HG03045 (cell line): ENCODE data around the gene REV3L.
"Not testable (repeated sequence)": the region's sequence is repeated elsewhere in the genome, so short reads cannot be mapped to it uniquely, and the experiment has no call there.

Source experiments
- ATAC-seq: cut with Tn5 transposase; IDR thresholded peaks from one replicate; pipeline ENCODE4 v1.9.1; 2021; ENCODE audit warnings: mild to moderate bottlenecking, moderate library complexity; ENCODE audit not compliant: unreplicated experiment

The REV3L gene

GRCh38 chr6:111306104-111306888, 176.7 kb downstream of the REV3L start:
- no peak for ATAC-seq

- no peak for ATAC-seq
Measured at GRCh38 chr6:111301946-111302345, 181.1 kb downstream of the REV3L start.

GRCh38 chr6:111300938-111301800, 181.8 kb downstream of the REV3L start:
- not testable (repeated sequence) for ATAC-seq

DNA sequence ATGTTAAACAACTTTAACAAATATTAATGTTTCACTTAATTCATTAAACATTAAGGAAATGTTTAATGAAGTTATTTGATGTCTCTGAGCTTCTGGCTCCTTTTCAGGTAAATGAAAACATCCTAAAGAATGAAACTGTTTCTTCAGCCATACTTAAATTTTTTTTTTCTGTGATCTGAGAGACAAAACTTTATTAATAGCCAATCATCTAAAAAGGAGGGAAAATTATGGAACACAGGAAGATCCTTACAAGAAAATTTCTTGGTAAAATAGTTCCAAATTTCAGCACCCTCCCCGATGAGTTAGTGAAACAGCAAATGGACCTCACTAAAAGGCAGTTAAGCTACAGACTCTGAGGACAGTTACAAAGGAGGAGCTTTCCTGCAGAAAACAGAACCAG, 185.2 kb downstream of the REV3L start:
- no peak for ATAC-seq

- no peak for ATAC-seq
Measured at GRCh38 chr6:111294374-111294967, 188.5 kb downstream of the REV3L start.

DNA sequence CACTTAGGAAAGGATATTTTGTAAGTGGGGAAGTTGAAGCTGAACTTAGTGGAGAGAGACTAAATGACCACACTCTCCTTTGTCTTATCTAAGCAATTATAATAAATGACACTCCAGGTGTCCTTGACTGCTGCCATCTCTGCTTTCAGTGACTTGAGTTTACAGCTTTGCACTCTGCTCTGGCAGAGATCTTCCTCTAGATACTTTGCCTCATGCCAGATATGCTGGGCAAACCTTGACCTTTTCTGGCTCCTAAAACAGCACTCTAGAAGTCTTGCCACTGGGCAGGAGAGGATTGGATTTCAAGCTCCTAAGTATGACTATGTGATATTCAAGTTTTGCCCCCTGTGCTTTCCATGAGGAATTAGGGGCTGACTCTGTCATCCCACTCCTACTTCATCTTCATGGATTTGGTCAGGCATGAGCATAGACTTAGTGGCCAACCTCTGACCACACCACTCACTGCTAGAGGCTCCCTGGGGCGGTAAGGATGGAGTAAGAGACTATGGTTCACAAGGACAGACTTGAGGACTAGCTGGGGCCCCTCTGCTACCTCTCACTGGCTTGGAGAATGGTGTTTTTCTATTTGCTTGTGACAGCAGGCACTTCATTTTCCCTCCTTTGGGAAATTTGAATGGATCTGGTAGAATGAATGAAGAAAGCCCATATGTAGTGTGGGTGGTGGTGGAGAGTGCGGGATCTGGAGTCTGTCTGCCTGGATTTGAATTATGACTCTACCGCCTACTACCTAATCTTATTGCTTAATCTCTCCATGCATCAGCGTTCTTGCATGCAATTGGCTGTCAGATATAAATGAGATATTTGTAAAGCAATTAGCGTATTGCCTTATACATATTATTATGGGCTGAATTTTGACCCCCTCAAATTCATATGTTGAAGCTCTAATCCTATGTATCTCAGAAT, 191.4 kb downstream of the REV3L start:
- ATAC-seq = peak; percentile 12

DNA sequence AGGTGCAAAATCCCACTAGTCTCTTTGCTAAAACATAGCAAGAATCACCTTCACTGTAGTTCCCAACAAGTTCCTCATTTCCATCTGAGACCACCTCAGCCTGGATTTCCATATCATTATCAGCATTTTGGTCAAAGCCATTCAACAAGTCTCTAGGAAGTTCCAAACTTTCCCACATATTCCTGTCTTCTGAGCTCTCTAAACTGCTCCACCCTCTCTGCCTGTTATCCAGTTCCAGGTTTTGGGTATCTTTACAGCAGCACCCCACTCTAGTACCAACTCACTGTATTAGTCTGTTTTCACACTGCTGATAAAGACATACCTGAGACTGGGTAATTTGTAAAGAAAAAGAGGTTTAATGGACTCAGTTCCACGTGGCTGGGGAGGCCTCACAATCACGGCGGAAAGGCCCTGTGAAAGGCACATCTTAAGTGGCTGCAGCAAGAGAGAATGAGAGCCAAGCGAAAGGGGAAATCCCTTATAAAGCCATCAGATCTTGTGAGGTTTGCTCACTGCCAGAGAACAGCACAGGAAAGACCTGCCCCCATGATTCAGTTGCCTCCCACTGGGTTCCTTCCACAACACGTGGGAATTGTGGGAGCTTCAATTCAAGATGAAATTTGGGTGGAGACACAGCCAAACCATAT, 192.2 kb downstream of the REV3L start:
- peak; percentile 79 for ATAC-seq

DNA sequence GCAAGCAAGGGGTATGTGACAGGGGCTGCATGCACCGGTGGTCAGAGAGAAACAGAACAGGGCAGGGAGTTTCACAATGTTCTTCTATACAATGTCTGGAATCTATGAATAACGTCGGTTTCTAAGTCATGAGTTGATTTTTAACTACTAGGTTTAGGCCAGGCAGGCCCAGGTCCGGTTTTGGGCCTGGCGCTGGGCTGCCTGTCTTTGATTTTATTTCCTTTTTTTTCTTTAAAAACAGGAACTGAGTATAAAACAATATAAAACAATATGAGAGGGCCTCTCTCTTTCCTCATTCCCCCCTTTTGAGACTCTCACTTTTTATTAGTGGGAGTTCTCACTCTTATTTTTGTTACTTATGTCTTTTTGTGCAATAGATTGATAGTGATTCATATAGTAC, 198.7 kb downstream of the REV3L start:
- not testable (repeated sequence) for ATAC-seq

GRCh38 chr6:111283707-111284106, 199.3 kb downstream of the REV3L start:
- no peak for ATAC-seq

- no peak for ATAC-seq
Measured at GRCh38 chr6:111282515-111282914, 200.5 kb downstream of the REV3L start.

GRCh38 chr6:111280445-111280955, 202.5 kb downstream of the REV3L start:
- no peak for ATAC-seq

DNA sequence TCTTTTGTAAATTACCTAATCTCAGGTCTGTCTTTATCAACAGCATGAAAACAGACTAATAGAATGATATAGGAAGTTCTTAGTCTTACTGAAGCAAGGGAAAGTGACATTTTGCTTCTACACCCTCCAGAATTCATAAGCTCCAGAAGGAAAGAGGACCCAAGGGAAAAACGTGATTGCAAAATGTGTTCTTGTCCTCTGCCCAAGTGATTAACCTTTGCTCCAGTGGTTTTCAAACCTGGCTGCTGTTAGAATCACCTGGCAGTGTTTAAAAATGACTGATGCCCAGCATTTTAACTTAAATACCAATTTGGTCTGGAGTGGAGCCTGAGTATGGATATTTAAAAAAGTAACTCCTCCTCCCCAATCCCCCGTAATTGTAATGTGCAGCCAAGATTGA, 204.3 kb downstream of the REV3L start:
- no peak for ATAC-seq

- ATAC-seq = no peak
Measured at GRCh38 chr6:111277819-111278218, 205.2 kb downstream of the REV3L start.

- ATAC-seq = no peak
Measured at GRCh38 chr6:111276736-111277135, 206.3 kb downstream of the REV3L start.

DNA sequence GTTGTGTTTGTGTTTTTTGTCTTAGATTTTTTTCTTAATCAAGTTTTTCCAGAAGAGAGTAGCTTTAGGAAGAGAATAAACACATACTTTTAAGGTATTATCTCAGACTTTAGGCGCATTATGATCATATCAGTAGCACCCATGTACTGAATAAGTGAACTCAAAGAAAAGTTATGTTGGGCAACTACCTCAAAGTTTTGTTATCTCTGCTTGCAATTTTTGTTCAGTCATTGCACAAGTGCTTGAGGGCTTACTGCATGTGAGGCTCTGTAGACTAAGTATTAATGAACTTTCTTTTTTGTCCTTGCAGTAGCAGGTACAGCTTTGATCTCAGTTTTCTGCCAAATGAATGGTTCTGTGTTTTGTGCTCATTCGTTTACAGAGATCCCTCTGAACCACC, 206.7 kb downstream of the REV3L start:
- no peak for ATAC-seq

DNA sequence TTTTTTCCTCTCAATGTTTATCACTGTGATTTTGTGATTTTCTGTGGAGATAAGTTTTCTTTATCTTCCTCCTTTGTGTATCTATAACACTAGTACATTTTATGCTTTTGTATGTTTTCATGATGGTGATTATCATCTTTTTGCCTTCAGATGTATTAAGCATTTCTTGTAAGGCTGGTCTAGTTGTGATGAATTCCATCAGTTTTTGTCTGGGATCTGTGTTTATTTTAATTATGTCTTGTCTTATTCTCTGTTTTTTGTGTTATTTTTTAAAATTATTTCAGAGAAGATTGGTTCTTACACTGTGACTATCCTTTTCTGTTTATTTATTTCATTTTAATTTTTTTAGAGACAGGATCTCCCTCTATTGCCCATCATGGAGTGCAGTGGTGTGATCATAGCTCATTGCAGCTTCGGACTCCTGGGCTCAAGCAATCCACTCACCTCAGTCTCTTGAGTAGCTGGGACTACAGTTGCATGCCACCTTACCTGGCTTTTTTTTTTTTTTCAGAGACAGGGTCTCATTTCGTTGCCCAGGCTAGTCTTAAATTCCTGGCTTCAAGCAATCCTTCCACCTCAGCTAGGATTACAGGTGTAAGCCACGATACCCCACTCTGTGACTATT, 208.3 kb downstream of the REV3L start:
- no peak for ATAC-seq

- no peak for ATAC-seq
Measured at GRCh38 chr6:111270121-111270520, 212.9 kb downstream of the REV3L start.

GRCh38 chr6:111269401-111269970, 213.5 kb downstream of the REV3L start:
- ATAC-seq = no peak

DNA sequence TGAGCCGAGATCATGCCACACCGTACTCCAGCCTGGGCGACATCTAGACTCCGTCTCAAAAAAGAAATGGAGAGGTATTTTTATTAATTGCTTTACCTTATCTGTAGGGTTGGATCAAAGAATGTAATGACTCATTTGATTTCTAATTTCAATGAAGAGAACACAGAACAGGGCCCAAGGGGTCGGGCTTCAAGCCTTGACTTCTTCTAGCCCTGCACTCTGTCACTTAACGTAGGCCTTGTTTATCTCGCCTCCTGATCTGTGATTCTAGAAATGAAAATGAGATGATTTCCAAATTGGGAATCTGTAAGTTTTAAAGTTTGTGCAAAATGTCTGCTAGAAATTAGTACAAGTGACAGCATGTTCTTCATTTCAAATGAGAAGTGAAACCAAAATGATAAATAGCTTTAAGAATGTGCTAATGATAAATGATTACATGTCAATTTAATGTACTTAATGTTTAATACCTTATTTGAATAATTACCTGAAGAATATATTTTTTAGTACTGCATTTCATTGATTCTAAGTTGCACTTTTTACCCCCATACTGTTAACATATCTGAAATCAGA, 215.2 kb downstream of the REV3L start:
- ATAC-seq = no peak
